Skeletal muscle cell (primary cell): Measurements from ENCODE around the gene CGREF1.
"Not testable (repeated sequence)": the region's sequence is repeated elsewhere in the genome, so short reads cannot be mapped to it uniquely, and the experiment has no call there.

Experiments used
- DNase-seq: peaks from one replicate; pipeline ENCODE4 v3.0.0-alpha.2; 2010; ENCODE audit warnings: low read depth
- H3K4me3 ChIP-seq: 2 replicates; pipeline ENCODE4 v1.5.1; 2011; ENCODE audit warnings: low read depth, mild to moderate bottlenecking, control low read depth, low read length, moderate library complexity

The CGREF1 gene

GRCh38 chr2:27119330-27119670 is 372 bp upstream of the CGREF1 start:
- not testable (repeated sequence) for DNase-seq
- H3K4me3 ChIP-seq, result peak overlapping the region; percentile 51

GRCh38 chr2:27117995-27118524 is 868 bp downstream of the CGREF1 start:
- no peak for DNase-seq
- H3K4me3 ChIP-seq, result peak overlapping the region; percentile 51

- DNase-seq, result no peak
- no peak overlapping the region for H3K4me3 ChIP-seq
Observed at GRCh38 chr2:27115519-27115918, 3.4 kb downstream of the CGREF1 start.

GRCh38 chr2:27111392-27112078 is 7.4 kb downstream of the CGREF1 start:
- not testable (repeated sequence) for H3K4me3 ChIP-seq, DNase-seq

GRCh38 chr2:27110603-27111352 is 8.2 kb downstream of the CGREF1 start:
- DNase-seq, H3K4me3 ChIP-seq: not testable (repeated sequence)

- DNase-seq, result no peak
- H3K4me3 ChIP-seq, result no peak overlapping the region
Observed at GRCh38 chr2:27109083-27109482, 9.8 kb downstream of the CGREF1 start.

GRCh38 chr2:27108221-27108620 is 10.7 kb downstream of the CGREF1 start:
- H3K4me3 ChIP-seq, result no peak overlapping the region
- DNase-seq, result no peak

GRCh38 chr2:27105981-27106380 is 12.9 kb downstream of the CGREF1 start:
- no peak for DNase-seq
- no peak overlapping the region for H3K4me3 ChIP-seq

GRCh38 chr2:27102329-27102728 is 16.6 kb downstream of the CGREF1 start:
- H3K4me3 ChIP-seq, result no peak overlapping the region
- no peak for DNase-seq

GRCh38 chr2:27100036-27100435 is 18.9 kb downstream of the CGREF1 start:
- no peak for DNase-seq
- no peak overlapping the region for H3K4me3 ChIP-seq

GRCh38 chr2:27099334-27099955 is 19.5 kb downstream of the CGREF1 start:
- H3K4me3 ChIP-seq, result no peak overlapping the region

GRCh38 chr2:27097341-27097740 is 21.6 kb downstream of the CGREF1 start:
- H3K4me3 ChIP-seq, result no peak overlapping the region
- no peak for DNase-seq

More at GRCh38 chr2:27099334-27099955, 19.5 kb downstream of the CGREF1 start:
- DNase-seq, result no peak

- H3K4me3 ChIP-seq, result no peak overlapping the region
- no peak for DNase-seq
Observed at GRCh38 chr2:27096748-27097297, 22.1 kb downstream of the CGREF1 start.

GRCh38 chr2:27095745-27096651 is 22.9 kb downstream of the CGREF1 start:
- DNase-seq, result no peak
- H3K4me3 ChIP-seq, result peak overlapping the region; percentile 20

GRCh38 chr2:27095427-27095744 is 23.5 kb downstream of the CGREF1 start:
- no peak for DNase-seq
- H3K4me3 ChIP-seq, result no peak overlapping the region

GRCh38 chr2:27094353-27094984 is 24.5 kb downstream of the CGREF1 start:
- H3K4me3 ChIP-seq, result no peak overlapping the region
- DNase-seq, result no peak

- no peak for DNase-seq
- H3K4me3 ChIP-seq, result no peak overlapping the region
Observed at GRCh38 chr2:27093430-27094352, 25.2 kb downstream of the CGREF1 start.
